Fibroblast of lung (primary cell): Measurements from ENCODE around the gene LCLAT1. TPM values are rescaled to one million over a fixed set of nuclear protein-coding genes. Genes with fewer than 3 reads are reported as not detected.

ENCODE experiments used
- DNase-seq, 2 donors: peaks; one replicate each; pipeline versions ENCODE4 v3.0.0 to v3.0.0-alpha.2; 2010; ENCODE audit warnings: low read depth in 2 of 2
- H2AFZ ChIP-seq: 2 replicates; pipeline ENCODE4 v1.5.1; 2012; ENCODE audit warnings: low read length, control low read depth, inconsistent platforms
- H3K27ac ChIP-seq: 2 replicates; pipeline ENCODE4 v1.5.1; 2011; ENCODE audit warnings: low read length, control low read depth; ENCODE audit not compliant: insufficient read depth
- H3K27me3 ChIP-seq: 2 replicates; pipeline ENCODE4 v1.5.1; 2011; ENCODE audit warnings: mild to moderate bottlenecking, low read length; ENCODE audit not compliant: control insufficient read depth, insufficient read depth
- H3K36me3 ChIP-seq: 2 replicates; pipeline ENCODE4 v1.5.1; 2011; ENCODE audit warnings: low read length; ENCODE audit not compliant: control insufficient read depth, insufficient read depth
- H3K4me1 ChIP-seq: 2 replicates; pipeline ENCODE4 v1.5.1; 2011; ENCODE audit warnings: low read length; ENCODE audit not compliant: control insufficient read depth, insufficient read depth; ENCODE audit errors: extremely low read depth
- H3K4me2 ChIP-seq: 2 replicates; pipeline ENCODE4 v1.5.1; 2011; ENCODE audit warnings: low read length, control low read depth; ENCODE audit not compliant: insufficient read depth; ENCODE audit errors: extremely low read depth
- H3K4me3 ChIP-seq, 4 experiments: fragments of 200-600 bp in 1 of 4; sonication (generic) in 1 of 4; replicated peaks in 1 of 4; 2 replicates each; pipeline ENCODE4 v1.5.1; 2011 to 2016; ENCODE audit warnings: low read length in 4 of 4, low read depth in 3 of 4, mild to moderate bottlenecking in 3 of 4, control low read depth in 2 of 4, inconsistent platforms in 1 of 4, mixed read lengths in 1 of 4; ENCODE audit not compliant: insufficient read depth in 1 of 4; ENCODE audit errors: control extremely low read depth in 1 of 4
- H3K79me2 ChIP-seq: 2 replicates; pipeline ENCODE4 v1.5.1; 2012; ENCODE audit warnings: mild to moderate bottlenecking, low read length, inconsistent platforms; ENCODE audit not compliant: control insufficient read depth, insufficient read depth
- H3K9ac ChIP-seq: 2 replicates; pipeline ENCODE4 v1.5.1; 2011; ENCODE audit warnings: mild to moderate bottlenecking, low read length, control low read depth; ENCODE audit not compliant: insufficient read depth
- H3K9me3 ChIP-seq: 2 replicates; pipeline ENCODE4 v1.5.1; 2012; ENCODE audit warnings: low read depth, low read length; ENCODE audit not compliant: control insufficient read depth, insufficient read depth
- H4K20me1 ChIP-seq: 2 replicates; pipeline ENCODE4 v1.5.1; 2011; ENCODE audit warnings: low read length; ENCODE audit not compliant: control insufficient read depth, insufficient read depth; ENCODE audit errors: extremely low read depth
- CTCF ChIP-seq, 2 donors: IDR thresholded peaks in 1 of 2; conservative IDR thresholded peaks in 1 of 2; 1 replicate in 1 of 2; 2 replicates in 1 of 2; pipeline ENCODE4 v1.5.1; 2011 to 2012; ENCODE audit warnings: low read length in 2 of 2, control low read depth in 1 of 2, inconsistent platforms in 1 of 2, low read depth in 1 of 2, mild to moderate bottlenecking in 1 of 2
- EZH2 ChIP-seq: IDR thresholded peaks from 2 replicates; pipeline ENCODE4 v1.5.1; 2012; ENCODE audit warnings: low read length, control low read depth, mild to moderate bottlenecking; ENCODE audit errors: missing control alignments
- polyA plus RNA-seq, 2 donors: library from polyadenylated mRNA; depleted of rRNA in 1 of 2; stranded (reverse) in 1 of 2; unstranded in 1 of 2; fragments of >200 nt; gene quantifications; 2 replicates each; pipeline ENCODE4 v1.2.1, GENCODE V29; 2011 to 2012; ENCODE audit warnings: missing spikeins in 1 of 2
- total RNA-seq: library from RNA; depleted of rRNA; stranded (reverse); fragments of >200 nt; gene quantifications from 2 replicates; pipeline ENCODE4 v1.2.1, GENCODE V29; 2014

The LCLAT1 gene
- total and polyA plus RNA-seq, 2 donors (not counting 1 experiment from before 2014, with no cell fraction given): 43.3 to 45.9 TPM

- H3K79me2 ChIP-seq: no peaks in the 10 kb centered on the region
- no peaks in the 10 kb centered on the region for H3K27me3 ChIP-seq
- H3K36me3 ChIP-seq: no peaks in the 10 kb centered on the region
- H3K4me1 ChIP-seq: no peaks in the 10 kb centered on the region
- H3K4me2 ChIP-seq: no peak overlapping the region
- no peak overlapping the region for H2AFZ ChIP-seq
- no peak overlapping the region for H3K27ac ChIP-seq
- no peak for DNase-seq
- no peak overlapping the region for H3K4me3 ChIP-seq
- H3K9me3 ChIP-seq: no peaks in the 10 kb centered on the region
- no peak overlapping the region for H3K9ac ChIP-seq
- TF ChIP-seq EZH2 (no peak), CTCF (conservative IDR thresholded peaks at IDR 0.05 in 1 of 2, IDR thresholded peaks at IDR 0.05 in 1 of 2; ENCODE audit: low read depth in 1 of 2, low read length in 2 of 2) (no peak)
- H4K20me1 ChIP-seq: no peaks in the 10 kb centered on the region
Observed at GRCh38 chr2:30439296-30439695, 7.8 kb upstream of the LCLAT1 start.

- DNase-seq: no peak
- Histone ChIP-seq H3K27me3 (no peaks in the 10 kb centered on the region), H3K4me2 (no peak overlapping the region), H3K9ac (no peak overlapping the region), H3K27ac (no peak overlapping the region), H4K20me1 (no peaks in the 10 kb centered on the region), H3K4me3 (no peak overlapping the region), H2AFZ (no peak overlapping the region), H3K4me1 (no peaks in the 10 kb centered on the region), H3K9me3 (no peaks in the 10 kb centered on the region), H3K79me2 (no peaks in the 10 kb centered on the region), H3K36me3 (no peaks in the 10 kb centered on the region)
- TF ChIP-seq EZH2 (no peak), CTCF (conservative IDR thresholded peaks at IDR 0.05 in 1 of 2, IDR thresholded peaks at IDR 0.05 in 1 of 2; ENCODE audit: low read depth in 1 of 2, low read length in 2 of 2) (no peak)
Observed at GRCh38 chr2:30439879-30440278, 7.2 kb upstream of the LCLAT1 start.

GRCh38 chr2:30441023-30441422 is 6.0 kb upstream of the LCLAT1 start:
- H3K9ac ChIP-seq: no peak overlapping the region
- no peak overlapping the region for H3K27ac ChIP-seq
- H3K79me2 ChIP-seq: no peaks in the 10 kb centered on the region
- no peak overlapping the region for H3K4me3 ChIP-seq
- H3K4me1 ChIP-seq: no peaks in the 10 kb centered on the region
- no peak overlapping the region for H3K4me2 ChIP-seq
- H3K9me3 ChIP-seq: no peaks in the 10 kb centered on the region
- TF ChIP-seq EZH2: no peak
- TF ChIP-seq CTCF (conservative IDR thresholded peaks at IDR 0.05 in 1 of 2, IDR thresholded peaks at IDR 0.05 in 1 of 2; ENCODE audit: low read depth in 1 of 2, low read length in 2 of 2): no peak
- DNase-seq: no peak
- H3K27me3 ChIP-seq: no peaks in the 10 kb centered on the region
- no peak overlapping the region for H2AFZ ChIP-seq
- no peaks in the 10 kb centered on the region for H3K36me3 ChIP-seq
- H4K20me1 ChIP-seq: no peaks in the 10 kb centered on the region
